GM12873 (cell line): ENCODE data around the gene TASOR2.

Experiments used
- TF ChIP-seq, protein P1 (sequence below): IDR thresholded peaks from 2 replicates; pipeline ENCODE4 v1.5.1; 2012; ENCODE audit warnings: low read depth, mild to moderate bottlenecking, moderate library complexity, low read length, control low read depth; ENCODE audit not compliant: insufficient read depth; ENCODE audit errors: missing control alignments

The TASOR2 gene

DNA sequence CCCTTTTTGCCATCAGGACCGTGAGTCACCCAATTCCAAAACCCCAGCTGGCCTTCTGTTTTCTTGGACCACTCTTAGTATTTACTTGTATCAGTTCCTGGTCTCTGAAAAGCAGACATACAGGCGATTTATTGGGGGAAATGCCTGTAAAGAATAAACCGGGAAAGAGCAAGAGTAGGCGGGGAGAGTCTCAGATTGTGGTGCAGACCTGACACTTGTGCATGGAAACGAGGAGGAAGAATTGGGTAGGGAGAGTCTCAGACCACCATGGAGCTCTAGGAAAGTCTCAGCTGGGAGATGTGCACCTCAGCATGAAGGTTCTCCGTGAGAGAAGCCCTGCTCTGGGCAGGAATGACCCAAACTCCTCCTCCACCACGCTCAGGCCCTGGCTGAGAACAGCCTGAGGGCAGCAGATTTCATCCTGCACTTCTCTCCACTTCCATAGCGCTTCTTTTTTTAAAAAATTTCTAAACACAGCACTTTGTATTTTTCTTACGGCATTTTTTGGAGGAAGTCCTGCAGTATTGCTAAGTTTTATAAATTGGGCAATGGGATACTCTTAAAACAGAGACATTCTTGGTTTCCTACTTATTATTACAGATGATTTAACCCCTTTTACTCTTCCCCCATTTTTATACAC lies 6.1 kb upstream of the TASOR2 start:
- TF ChIP-seq, protein P1, sequence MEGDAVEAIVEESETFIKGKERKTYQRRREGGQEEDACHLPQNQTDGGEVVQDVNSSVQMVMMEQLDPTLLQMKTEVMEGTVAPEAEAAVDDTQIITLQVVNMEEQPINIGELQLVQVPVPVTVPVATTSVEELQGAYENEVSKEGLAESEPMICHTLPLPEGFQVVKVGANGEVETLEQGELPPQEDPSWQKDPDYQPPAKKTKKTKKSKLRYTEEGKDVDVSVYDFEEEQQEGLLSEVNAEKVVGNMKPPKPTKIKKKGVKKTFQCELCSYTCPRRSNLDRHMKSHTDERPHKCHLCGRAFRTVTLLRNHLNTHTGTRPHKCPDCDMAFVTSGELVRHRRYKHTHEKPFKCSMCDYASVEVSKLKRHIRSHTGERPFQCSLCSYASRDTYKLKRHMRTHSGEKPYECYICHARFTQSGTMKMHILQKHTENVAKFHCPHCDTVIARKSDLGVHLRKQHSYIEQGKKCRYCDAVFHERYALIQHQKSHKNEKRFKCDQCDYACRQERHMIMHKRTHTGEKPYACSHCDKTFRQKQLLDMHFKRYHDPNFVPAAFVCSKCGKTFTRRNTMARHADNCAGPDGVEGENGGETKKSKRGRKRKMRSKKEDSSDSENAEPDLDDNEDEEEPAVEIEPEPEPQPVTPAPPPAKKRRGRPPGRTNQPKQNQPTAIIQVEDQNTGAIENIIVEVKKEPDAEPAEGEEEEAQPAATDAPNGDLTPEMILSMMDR = no peak

DNA sequence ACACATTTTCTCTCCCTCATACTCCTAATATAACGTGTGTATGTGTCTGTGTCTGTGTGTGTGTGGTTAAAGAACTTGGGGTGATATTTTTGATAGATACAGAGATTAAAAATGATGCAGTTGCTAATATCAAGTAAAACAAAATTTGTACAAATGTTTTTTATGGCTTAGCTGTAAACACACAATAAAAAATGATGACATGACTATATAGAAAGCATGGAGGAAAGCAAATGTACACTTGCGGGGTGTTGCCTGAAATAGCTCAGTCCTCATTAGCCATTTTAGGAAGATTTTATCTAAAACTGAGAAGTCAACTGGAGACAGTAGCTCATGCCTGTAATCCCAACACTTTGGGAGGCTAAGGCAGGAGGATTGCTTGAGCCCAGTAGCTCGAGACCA lies 5.6 kb upstream of the TASOR2 start:
- TF ChIP-seq, protein P1 = no peak

DNA sequence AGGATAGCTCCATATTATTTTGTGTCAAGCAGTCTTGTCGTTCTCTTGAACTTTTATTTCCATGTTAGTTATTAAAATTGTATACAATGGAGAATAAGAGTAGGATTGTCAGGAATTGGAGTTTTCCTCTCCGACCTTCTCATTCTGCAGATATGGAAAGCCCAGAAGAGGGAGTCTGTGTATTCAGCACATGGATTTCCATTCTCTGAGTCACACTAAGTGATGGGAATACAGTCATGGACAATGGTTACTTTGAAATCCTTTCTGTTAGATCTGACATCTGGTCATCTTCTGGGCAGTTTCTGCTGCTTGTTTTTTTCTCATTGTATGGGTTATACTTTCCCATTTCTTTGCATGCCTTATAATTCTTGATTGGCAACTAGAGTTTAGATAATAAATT lies 5.0 kb upstream of the TASOR2 start:
- TF ChIP-seq, protein P1 = no peak

DNA sequence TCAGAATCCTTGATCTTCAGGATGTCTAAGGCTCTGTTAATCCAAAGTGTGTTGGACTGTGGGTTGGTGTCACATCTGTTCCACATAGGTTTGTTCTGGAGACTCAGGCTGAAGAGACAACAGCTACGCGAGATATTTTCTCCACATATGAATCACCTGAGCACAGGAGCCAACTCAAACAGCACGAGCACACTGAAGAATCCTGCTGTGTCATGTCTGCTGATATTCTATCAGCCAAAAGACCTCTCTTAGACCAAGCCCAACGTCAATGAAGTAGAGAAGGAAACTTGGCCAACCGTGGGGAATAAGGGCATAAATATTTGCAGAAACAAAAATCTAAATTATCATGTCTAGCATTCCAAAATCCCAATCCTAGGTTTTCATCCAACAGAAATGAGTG lies 2.7 kb upstream of the TASOR2 start:
- TF ChIP-seq, protein P1 = no peak

DNA sequence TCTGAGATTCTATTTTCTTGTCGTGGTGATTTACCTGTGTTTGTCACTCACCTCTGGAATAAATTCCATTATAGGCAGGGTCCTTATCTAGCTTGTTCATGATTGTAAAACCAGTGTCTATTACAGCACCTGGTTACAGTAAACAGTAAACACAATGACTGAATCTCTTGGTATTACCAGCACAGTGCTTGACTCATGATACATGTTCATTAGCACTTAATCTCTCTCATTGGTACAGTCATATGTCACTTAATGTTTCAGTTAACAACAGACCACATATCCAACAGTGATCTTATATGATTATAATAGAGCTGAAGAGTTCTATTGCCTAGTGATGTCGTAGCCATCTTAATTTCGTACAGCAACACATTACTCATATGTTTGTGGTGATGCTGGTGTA lies 1.6 kb upstream of the TASOR2 start:
- TF ChIP-seq, protein P1 = no peak

DNA sequence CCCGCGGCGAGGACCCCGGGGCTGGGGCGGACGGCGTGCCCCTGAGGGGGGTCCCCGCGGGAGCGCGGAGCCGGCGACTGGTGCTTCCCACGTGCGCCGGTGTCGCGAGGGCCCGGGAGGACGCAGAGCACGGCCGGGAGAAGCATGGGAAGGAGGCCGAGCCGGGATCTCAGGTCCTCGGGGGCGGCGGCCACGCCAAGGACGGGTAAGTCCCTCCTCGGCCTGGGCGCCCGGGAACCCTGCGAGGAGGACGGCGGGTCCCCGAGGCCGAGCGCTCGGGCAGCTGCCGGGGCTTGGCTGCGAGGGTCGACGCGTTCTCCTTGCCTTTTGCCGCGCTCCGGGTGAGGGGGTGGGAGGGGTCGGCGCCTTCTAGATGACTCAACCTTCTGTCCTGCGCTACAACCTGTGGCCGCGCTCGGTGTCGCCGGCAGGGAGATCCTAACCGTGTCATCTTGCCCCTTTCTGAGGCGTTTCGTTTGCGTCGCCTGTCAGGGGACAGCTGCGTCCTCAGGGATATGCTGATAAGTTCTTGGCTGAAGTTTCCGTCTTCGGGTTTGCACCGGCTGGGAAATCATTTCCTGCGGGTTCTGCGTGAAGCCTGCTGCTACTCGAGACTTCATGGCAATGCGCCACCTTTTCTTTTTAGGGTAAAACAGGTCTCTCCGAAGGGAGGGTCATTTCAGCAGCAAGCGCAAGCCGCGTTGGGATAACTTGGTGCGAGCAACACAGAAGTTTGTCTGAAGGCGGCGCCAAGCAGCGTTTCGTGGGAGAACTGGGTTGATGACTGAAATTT lies 529 bp downstream of the TASOR2 start:
- TF ChIP-seq, protein P1 = peak; percentile 60

DNA sequence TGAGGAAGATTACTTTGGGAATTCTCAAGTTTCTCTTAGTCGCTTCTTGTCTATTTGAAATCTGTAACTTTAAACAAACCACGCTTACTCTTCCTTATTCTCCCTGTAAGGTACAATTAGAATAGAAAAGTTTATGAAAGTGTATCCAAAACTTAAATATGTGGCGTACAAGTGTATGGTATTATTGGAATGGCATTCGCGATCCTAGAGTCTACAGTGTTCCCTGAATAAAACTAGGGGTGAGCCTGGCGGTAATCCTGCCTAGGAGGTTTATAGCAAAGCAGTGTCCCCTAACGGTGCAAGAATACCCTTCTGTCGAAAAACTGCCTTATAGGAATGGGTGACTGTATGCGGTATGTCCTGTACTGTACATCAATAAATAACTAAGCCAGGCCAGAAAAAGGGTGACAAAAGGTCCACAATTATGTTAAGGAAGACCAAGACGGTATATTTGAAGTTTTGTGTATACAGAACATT lies 1.2 kb downstream of the TASOR2 start:
- TF ChIP-seq, protein P1 = no peak
